ENCODE results near the gene F8.
A peak's percentile ranks its signal among the peaks of the same experiment; 100 is the strongest.
"Not testable (repeated sequence)": the region's sequence is repeated elsewhere in the genome, so short reads cannot be mapped to it uniquely, and the experiment has no call there.

F8 gene

DNA sequence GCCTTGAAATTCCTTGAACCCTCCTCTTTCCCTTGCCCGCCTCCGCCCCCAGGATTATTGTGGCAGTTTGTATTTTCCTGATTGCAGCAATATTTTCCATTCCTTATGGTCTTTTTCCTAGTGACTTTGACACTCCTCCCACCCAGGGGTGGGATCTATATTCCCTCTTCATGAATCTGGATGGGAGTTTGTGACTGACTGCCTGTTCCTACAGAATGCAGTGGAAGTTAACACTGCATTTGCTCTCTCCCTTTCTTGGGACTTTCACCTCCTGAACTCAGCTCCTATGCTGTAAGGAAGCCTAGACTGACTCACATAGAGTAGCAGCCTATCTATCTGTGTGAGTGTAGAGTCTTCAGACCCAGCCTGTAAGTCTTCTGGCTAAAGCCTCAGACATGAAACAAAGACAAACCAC lies 6.4 kb upstream of the F8 start:
- DNase-seq = no peak

DNA sequence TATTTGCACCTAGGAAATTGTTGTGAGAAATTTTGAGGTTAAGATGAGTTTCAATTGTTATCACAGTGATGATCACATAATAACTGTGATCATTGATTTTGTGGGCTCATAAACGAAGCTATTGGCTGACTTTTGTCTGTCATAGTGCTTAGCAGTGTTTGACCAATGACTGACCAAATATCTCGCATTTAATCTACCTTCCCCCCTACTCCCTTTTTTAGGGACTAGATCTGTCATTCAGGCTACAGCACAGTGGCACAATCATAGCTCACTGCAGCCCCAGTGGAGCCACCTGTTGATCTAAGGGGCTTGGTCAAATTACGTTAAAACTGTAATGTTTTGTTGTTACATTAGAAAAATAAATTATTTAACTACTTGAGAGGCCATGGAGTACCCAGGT lies 5.6 kb upstream of the F8 start:
- DNase-seq = no peak

DNA sequence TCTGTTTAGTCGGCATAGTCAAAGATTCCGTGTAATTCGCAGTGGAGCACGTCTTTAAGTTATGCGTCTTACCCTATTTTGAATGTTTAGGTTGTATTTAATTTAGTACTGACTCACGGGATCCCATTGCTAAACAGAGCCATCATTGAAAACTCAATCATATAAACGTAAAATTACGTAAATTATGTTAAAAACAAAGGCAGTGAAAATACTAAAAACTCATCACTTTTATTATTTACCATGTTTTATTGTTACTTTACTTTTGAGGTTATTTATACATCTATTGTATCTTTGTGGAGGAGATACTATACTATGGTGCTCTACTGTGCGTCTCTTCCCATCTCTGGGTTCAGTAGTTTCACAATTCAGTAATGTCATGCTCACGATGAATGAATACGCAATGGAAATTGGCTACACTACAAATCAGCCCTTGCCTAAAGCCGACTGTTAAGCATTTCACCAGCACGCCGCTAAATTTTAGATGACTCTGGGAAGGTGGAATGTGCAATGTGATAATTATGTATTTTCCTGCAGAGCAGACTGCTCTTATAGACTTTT lies 5.1 kb upstream of the F8 start:
- no peak for DNase-seq

DNA sequence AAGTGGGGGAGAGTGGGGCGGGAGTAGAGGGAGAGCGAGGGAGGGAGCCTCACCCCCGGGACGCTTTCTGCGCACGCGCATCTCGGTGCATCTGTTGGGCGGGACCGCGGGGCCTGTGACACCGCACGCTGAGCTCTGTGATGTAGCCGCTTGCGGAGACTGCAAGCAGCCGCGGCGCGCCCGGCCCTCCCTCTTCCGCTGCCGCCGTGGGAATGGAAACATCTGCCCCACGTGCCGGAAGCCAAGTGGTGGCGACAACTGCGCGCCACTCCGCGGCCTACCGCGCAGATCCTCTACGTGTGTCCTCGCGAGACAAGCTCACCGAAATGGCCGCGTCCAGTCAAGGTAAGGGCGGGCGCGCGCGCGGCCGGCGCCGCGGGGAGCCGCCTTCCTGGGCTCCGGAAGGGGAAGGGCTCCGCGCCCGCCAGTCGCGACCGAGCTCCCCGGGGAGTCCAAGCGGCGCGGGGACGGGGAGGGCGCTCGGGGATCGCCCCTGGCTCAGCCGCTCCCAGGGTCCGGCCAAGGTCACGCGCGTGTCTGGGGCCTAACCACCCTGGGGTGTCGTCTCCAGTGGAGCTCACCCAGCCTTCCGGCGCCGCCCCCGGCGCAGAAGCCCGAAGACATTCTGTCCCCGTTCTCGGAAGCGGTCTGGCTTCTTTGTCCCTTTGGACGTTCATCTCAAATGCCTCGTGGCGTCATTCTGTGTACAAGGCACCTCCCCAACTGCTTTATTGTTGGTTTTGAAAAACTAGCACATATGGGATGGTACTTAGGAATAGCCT lies 4.4 kb upstream of the F8 start, which contains the start of gene FUNDC2:
TSS of gene FUNDC2 (plus strand) at position 118 of the 782 bp plus-strand sequence. CDS start at position 213, 95 bp downstream.
- DNase-seq = peak; percentile 75

GRCh38 chrX:155026420-155026726 lies 3.9 kb upstream of the F8 start:
- DNase-seq = no peak

GRCh38 chrX:155023907-155024833 lies 1.6 kb upstream of the F8 start:
- no peak for DNase-seq

DNA sequence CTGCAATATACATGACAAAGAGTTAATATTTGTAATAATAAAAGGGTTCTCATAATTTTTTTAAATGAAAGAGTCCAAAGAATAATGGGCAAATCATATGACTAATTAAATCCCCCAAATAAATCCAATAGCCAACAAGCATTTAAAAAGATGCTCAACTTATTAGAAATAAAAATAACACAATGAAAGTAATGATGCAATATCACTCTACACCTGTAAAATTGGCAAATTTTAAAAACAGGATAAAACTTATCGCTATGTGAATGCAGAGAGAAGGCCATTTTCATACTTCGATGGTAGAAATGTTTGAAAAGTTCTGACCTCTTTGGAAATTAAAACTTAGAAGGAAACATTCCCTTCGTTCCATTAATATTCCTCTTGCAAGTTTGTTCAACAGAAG lies 1.9 kb downstream of the F8 start:
- DNase-seq = no peak

DNA sequence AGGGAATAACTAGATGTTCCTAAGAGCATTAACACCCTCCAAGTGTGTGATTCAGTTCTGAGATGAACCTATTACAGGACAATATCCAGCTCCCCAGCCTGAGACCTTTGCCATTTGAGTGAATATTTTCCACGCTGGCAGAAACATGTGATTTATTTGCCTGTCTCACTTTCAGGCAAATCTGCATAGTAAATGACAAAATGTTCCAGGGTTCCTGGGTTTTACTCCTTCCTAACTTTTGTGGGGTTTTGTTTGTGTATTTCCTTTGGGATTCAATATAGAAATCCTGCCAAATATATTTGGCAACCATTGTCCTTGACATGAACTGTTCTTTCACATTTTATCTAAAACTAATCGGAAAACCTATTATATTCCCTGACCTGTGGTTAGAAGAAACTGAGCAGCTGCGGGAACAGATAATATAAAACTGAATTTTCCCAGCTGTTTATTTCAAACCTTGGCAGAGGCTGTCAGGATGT lies 12.5 kb downstream of the F8 start:
- DNase-seq = no peak

GRCh38 chrX:155008578-155008977 lies 13.9 kb downstream of the F8 start:
- DNase-seq = not testable (repeated sequence)

GRCh38 chrX:155006913-155007671 lies 15.4 kb downstream of the F8 start:
- DNase-seq = not testable (repeated sequence)

DNA sequence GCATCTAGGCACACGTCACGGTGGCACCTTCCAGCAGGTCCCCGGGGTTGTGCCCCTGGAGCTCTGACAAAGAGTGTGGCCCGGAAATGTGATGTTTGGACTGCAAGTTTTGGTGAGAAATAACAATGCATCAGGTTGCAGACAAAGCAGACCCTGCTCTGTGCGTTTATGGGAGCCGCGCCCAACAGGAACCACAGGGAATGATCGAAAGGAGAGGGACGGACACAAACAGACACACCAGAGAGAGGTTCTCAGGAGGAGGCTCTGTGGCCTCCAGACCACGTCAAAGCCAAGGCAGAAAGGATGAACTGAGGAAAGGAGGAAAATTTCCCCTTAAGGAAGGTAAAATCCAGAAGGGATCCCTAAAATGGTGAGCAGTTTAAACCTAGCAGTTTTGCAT lies 16.1 kb downstream of the F8 start:
- DNase-seq = not testable (repeated sequence)

- DNase-seq = no peak
Measured at GRCh38 chrX:155005190-155005589, 17.3 kb downstream of the F8 start.

GRCh38 chrX:155001873-155002272 lies 20.6 kb downstream of the F8 start:
- no peak for DNase-seq

DNA sequence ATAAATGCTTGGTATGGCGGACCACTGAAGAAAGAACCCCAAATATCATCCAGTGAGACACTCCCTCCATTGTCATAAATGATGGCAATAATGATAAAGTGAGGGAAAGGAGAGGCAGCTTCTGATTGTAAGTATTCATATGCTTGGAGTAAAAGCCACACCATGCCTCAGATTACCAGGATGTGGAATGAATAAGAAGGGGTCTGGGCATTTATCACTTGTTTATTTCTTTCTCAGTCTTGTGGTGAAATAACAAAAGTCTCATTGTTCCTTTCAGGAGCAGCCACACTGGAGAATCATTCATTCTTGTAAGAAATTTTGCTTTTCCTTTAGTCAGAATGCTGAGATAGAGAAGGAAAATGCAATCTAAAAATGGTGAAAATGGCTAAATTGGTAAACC lies 21.7 kb downstream of the F8 start:
- DNase-seq = no peak

DNA sequence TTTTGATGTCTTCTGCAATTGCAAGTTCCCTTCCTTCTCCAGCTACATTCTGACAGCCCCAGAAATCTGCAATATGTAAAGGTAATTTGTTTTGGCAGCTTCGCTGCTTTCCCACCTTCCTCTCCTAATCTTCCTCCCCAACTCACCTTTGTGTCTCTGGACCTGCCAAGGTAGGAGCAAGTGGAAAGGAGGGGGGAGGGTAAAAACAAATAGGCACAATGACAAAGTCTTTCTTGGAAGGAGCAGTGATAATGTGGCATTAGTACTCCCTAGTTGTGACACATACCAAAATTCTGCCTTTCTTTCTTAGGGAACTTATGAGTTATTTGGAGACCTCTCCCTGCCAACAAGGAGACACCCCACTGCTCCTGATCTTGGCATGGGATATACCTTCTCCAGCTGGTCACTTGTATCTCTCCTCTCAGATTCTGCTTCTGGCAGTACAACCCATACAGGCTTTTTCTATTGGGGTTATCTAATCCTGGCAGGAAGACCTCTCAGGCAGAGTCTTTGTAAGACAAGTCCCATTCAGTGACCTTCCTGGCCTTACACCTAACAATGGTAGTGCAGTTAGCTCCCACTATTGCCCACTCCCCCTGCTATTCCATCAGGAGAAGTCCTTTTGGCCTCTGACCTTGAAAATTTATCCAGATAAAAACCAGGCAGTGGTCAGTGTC lies 24.2 kb downstream of the F8 start:
- no peak for DNase-seq

DNA sequence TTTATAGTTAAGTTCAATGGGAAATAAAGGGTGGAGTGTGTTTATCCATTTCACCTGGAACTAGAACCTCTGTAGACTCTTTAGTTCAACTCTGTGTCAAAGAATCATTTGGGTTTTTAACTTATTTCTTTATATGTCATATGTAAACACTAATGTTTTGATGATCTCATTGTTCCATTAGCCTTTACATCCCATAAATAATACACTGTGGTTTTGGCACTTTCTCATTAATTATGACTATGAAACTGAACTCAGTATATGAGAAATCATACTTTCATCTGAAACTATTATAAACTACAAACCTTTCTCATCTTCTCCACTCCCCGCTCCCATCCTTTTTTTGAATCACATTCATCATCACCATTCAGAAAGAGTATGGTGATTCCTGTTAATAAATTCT lies 31.0 kb downstream of the F8 start:
- DNase-seq = no peak

- no peak for DNase-seq
Measured at GRCh38 chrX:154991039-154991438, 31.5 kb downstream of the F8 start.

- no peak for DNase-seq
Measured at GRCh38 chrX:154990496-154990895, 32.0 kb downstream of the F8 start.

DNA sequence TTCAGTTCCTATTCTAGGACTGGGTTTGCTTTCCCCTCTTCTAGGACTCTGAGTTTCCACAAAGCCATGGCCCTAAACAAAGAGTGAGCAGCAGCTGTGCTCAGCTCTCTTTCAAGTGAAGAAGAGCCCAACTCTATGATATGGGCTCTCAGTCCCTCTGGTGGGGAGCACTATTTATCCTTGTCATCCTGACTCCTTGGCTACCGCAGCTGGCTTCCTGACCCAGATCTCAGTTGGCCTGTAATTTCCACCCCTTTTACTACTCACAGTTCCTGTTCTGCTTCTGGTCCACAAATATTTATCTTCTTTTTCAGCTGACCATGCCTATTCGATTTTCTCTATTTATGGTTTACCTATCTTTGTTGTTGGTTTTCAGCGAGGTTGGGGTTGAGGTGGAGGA lies 33.8 kb downstream of the F8 start:
- no peak for DNase-seq

GRCh38 chrX:154987940-154988339 lies 34.6 kb downstream of the F8 start:
- DNase-seq = no peak

GRCh38 chrX:154986826-154987575 lies 35.5 kb downstream of the F8 start:
- no peak for DNase-seq

GRCh38 chrX:154981116-154981411 lies 41.5 kb downstream of the F8 start:
- no peak for DNase-seq

Data from NCI-H2029 treated with DMSO at 0.1 percent for 48 hours (cell line).